Tibial artery (tissue), 4 donors: ENCODE measurements around the gene APMAP.

Experiments
- DNase-seq, 2 donors: peaks; one replicate each; pipeline ENCODE4 v3.0.0-alpha.2; 2019
- H3K27ac ChIP-seq, 2 donors: fragments of 200-600 bp; sonication (generic) in 1 of 2; 1 replicate in 1 of 2; 2 replicates in 1 of 2; pipeline ENCODE4 v1.5.1; 2018 to 2019; ENCODE audit warnings: mild to moderate bottlenecking in 1 of 2
- H3K27me3 ChIP-seq, 2 donors: fragments of 200-600 bp; sonication (generic) in 1 of 2; one replicate each; pipeline versions ENCODE4 v1.5.1 to v1.6.0; 2016 to 2019
- H3K36me3 ChIP-seq, 3 donors: fragments of 200-600 bp; sonication (generic) in 2 of 3; one replicate each; pipeline ENCODE4 v1.5.1; 2016 to 2019; ENCODE audit warnings: mild to moderate bottlenecking in 2 of 3
- H3K4me1 ChIP-seq, 4 donors: fragments of 200-600 bp; sonication (generic) in 2 of 4; 1 replicate in 3 of 4; 2 replicates in 1 of 4; pipeline ENCODE4 v1.5.1; 2016 to 2019
- H3K4me3 ChIP-seq, 2 donors: fragments of 200-600 bp; sonication (generic) in 1 of 2; 1 replicate in 1 of 2; 2 replicates in 1 of 2; pipeline ENCODE4 v1.5.1; 2018 to 2019; ENCODE audit warnings: mild to moderate bottlenecking in 2 of 2
- H3K9me3 ChIP-seq, 3 donors: fragments of 200-600 bp; sonication (generic) in 1 of 3; one replicate each; pipeline ENCODE4 v1.5.1; 2016 to 2019
- intact Hi-C: fragments of 100-400 bp; cut with DNase I; formaldehyde crosslinking; loops from one replicate; pipeline ENCODE4 v1.15.0; 2023; ENCODE audit warnings: low total_unique reads
- TF ChIP-seq, protein P1 (sequence below), 2 experiments: fragments of 200-600 bp in 1 of 2; fragments of 450-650 bp in 1 of 2; IDR thresholded peaks; one replicate each; pipeline ENCODE4 v1.5.1; 2017 to 2019; ENCODE audit warnings: antibody characterized with exemption in 2 of 2, mild to moderate bottlenecking in 1 of 2, moderate library complexity in 1 of 2

The APMAP gene

DNA sequence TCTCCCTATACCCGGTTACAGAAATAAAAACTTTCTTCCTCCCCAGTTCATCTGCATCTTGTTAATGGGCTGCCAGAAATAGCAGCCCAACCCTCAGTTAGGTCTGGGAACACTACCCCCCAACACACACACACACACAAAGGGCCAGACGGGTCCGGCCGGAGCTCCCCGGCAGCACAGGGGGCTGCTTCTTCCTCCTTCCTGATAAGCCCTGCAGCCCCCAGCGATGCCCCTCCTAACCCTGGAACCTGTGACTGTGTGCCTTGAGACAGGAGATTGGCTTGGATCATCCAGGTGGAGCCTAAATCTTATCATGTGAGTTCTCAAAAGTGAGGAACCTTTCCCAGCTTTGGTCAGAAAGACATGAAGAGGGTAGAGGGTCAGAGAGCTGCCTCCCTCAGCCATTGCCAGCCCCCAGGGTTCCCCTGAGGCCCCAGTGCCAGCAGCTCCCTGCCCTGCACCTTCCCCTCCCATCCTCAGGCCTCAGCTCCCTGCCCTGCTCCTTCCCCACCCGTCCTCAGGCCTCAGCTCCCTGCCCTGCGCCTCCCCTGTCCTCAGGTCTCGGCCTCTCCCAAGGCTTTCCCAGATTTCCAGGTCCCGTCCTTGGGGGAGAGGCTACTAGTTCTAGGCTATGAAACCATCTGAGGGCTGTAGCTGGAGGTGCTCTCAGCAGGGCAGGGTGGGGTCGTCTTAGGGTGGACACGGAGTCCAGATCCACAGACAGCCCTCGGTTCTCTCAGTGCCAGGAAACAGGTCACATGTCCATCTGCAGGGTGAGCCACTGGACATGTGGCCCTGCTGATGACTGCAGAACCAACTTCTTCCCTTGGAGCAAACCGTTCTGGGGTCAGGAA lies 77.9 kb downstream of the APMAP start:
- H3K27ac ChIP-seq, result no peak overlapping the region
- TF ChIP-seq, protein P1, sequence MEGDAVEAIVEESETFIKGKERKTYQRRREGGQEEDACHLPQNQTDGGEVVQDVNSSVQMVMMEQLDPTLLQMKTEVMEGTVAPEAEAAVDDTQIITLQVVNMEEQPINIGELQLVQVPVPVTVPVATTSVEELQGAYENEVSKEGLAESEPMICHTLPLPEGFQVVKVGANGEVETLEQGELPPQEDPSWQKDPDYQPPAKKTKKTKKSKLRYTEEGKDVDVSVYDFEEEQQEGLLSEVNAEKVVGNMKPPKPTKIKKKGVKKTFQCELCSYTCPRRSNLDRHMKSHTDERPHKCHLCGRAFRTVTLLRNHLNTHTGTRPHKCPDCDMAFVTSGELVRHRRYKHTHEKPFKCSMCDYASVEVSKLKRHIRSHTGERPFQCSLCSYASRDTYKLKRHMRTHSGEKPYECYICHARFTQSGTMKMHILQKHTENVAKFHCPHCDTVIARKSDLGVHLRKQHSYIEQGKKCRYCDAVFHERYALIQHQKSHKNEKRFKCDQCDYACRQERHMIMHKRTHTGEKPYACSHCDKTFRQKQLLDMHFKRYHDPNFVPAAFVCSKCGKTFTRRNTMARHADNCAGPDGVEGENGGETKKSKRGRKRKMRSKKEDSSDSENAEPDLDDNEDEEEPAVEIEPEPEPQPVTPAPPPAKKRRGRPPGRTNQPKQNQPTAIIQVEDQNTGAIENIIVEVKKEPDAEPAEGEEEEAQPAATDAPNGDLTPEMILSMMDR (IDR thresholded peaks at IDR 0.05), result no peak
- no peaks in the 10 kb centered on the region for H3K27me3 ChIP-seq
- H3K4me3 ChIP-seq, result no peak overlapping the region
- no peaks in the 10 kb centered on the region for H3K9me3 ChIP-seq
- no peaks in the 10 kb centered on the region for H3K36me3 ChIP-seq
- no peak for DNase-seq
- peaks cover 0 to 11% (median 7%) of the 10 kb centered on the region in 4 donors for H3K4me1 ChIP-seq
- intact Hi-C loops, result loop anchor here (5.0 kb wide), 1 partner anchor 752 kb away; no protein-coding TSS in a partner anchor

- Histone ChIP-seq H3K4me3 (no peak overlapping the region), H3K36me3 (no peaks in the 10 kb centered on the region), H3K27me3 (no peaks in the 10 kb centered on the region), H3K27ac (no peak overlapping the region), H3K4me1 (peaks cover 0 to 2% (median under 1%) of the 10 kb centered on the region in 4 donors), H3K9me3 (peaks cover 0 to 13% (median 6%) of the 10 kb centered on the region in 3 donors)
- intact Hi-C loops, result loop anchor here (5.0 kb wide), 1 partner anchor 751 kb away; no protein-coding TSS in a partner anchor
- TF ChIP-seq, protein P1 (IDR thresholded peaks at IDR 0.05), result no peak
- DNase-seq, result no peak
These were observed 79.4 kb downstream of the APMAP start for GRCh38 chr20:24913076-24913628.
